Neural progenitor cell (in vitro differentiated cells): Measurements from ENCODE around the gene MED27. TPM values are rescaled to one million over a fixed set of nuclear protein-coding genes. Genes with fewer than 3 reads are reported as not detected.
"Not testable (repeated sequence)": the region's sequence is repeated elsewhere in the genome, so short reads cannot be mapped to it uniquely, and the experiment has no call there.

Source experiments
- DNase-seq: peaks from one replicate; pipeline ENCODE4 v3.0.0-alpha.2; 2016; ENCODE audit warnings: low spot score
- H2AFZ ChIP-seq: fragments of 200-600 bp; sonication (generic); replicated peaks from 2 replicates; pipeline ENCODE4 v1.6.1; 2016; ENCODE audit warnings: antibody characterized with exemption
- H3F3A ChIP-seq: fragments of 200-600 bp; sonication (generic); 2 replicates; pipeline ENCODE4 v1.6.1; 2016; ENCODE audit warnings: antibody characterized with exemption, low read depth
- H3K27ac ChIP-seq: fragments of 200-600 bp; sonication (generic); 2 replicates; pipeline ENCODE4 v1.5.1; 2016; ENCODE audit warnings: mild to moderate bottlenecking
- H3K27me3 ChIP-seq: fragments of 200-600 bp; sonication (generic); 2 replicates; pipeline ENCODE4 v1.6.1; 2016; ENCODE audit warnings: mild to moderate bottlenecking, moderate library complexity
- H3K36me3 ChIP-seq: fragments of 200-600 bp; sonication (generic); 2 replicates; pipeline ENCODE4 v1.5.1; 2016
- H3K4me1 ChIP-seq: fragments of 200-600 bp; sonication (generic); 2 replicates; pipeline ENCODE4 v1.6.1; 2016; ENCODE audit warnings: mixed run types
- H3K4me2 ChIP-seq: fragments of 200-600 bp; sonication (generic); 2 replicates; pipeline ENCODE4 v1.6.1; 2016
- H3K4me3 ChIP-seq: fragments of 200-600 bp; sonication (generic); 2 replicates; pipeline ENCODE4 v1.5.1; 2016
- H3K79me2 ChIP-seq: fragments of 200-600 bp; sonication (generic); 2 replicates; pipeline ENCODE4 v1.6.1; 2016; ENCODE audit warnings: low read depth
- H3K9ac ChIP-seq: fragments of 200-600 bp; sonication (generic); 2 replicates; pipeline ENCODE4 v1.6.1; 2016
- H3K9me3 ChIP-seq: fragments of 200-600 bp; sonication (generic); 2 replicates; pipeline ENCODE4 v1.5.1; 2016; ENCODE audit warnings: low read depth
- H4K20me1 ChIP-seq: fragments of 200-600 bp; sonication (generic); 2 replicates; pipeline ENCODE4 v1.6.1; 2016; ENCODE audit warnings: low read depth
- H3K27ac Mint-ChIP-seq: 3 replicates; pipeline ENCODE4 v1.8.0; 2021; ENCODE audit warnings: mixed read lengths
- H3K27me3 Mint-ChIP-seq: 2 replicates; pipeline ENCODE4 v1.8.0; 2022; ENCODE audit warnings: low read depth, mild to moderate bottlenecking, inconsistent platforms, moderate library complexity, mixed read lengths; ENCODE audit not compliant: insufficient read depth
- H3K36me3 Mint-ChIP-seq: 3 replicates; pipeline ENCODE4 v1.8.0; 2021; ENCODE audit warnings: mixed read lengths
- H3K4me1 Mint-ChIP-seq: 3 replicates; pipeline ENCODE4 v1.8.0; 2021; ENCODE audit warnings: mixed read lengths
- H3K4me3 Mint-ChIP-seq: 3 replicates; pipeline ENCODE4 v1.8.0; 2021; ENCODE audit warnings: mild to moderate bottlenecking, moderate library complexity, mixed read lengths
- H3K9me3 Mint-ChIP-seq: 3 replicates; pipeline ENCODE4 v1.8.0; 2020; ENCODE audit warnings: mixed read lengths
- CTCF ChIP-seq: fragments of 200-600 bp; sonication (generic); IDR thresholded peaks from 2 replicates; pipeline ENCODE4 v1.5.1; 2017; ENCODE audit warnings: antibody characterized with exemption, mild to moderate bottlenecking
- EZH2 ChIP-seq: fragments of 200-600 bp; sonication (generic); IDR thresholded peaks from 2 replicates; pipeline ENCODE4 v1.6.1; 2017; ENCODE audit warnings: antibody characterized with exemption, mild to moderate bottlenecking, moderate library complexity
- EZH2phosphoT487 ChIP-seq: fragments of 200-600 bp; sonication (generic); IDR thresholded peaks from 2 replicates; pipeline ENCODE4 v1.6.1; 2017; ENCODE audit warnings: antibody characterized with exemption
- total RNA-seq: library from RNA; depleted of rRNA; stranded (reverse); fragments of >200 nt; gene quantifications from 2 replicates; pipeline ENCODE4 v1.2.3, GENCODE V29; 2015; ENCODE audit warnings: low replicate concordance

Gene MED27
- total RNA-seq, 1 donor from 2014 or later, result 15.1 TPM

- Histone ChIP-seq H3K4me1 (peaks cover 10% of the 10 kb centered on the region), H3K4me2 (no peak overlapping the region), H3K9ac (no peak overlapping the region), H3K4me3 (no peak overlapping the region), H3F3A (no peaks in the 10 kb centered on the region), H2AFZ (no peak overlapping the region), H3K79me2 (peaks cover 10% of the 10 kb centered on the region), H3K27ac (no peak overlapping the region), H3K27me3 (no peaks in the 10 kb centered on the region), H4K20me1 (peaks cover 20% of the 10 kb centered on the region), H3K36me3 (no peaks in the 10 kb centered on the region), H3K9me3 (no peaks in the 10 kb centered on the region)
- Mint-ChIP-seq H3K27ac (no peak overlapping the region), H3K4me3 (no peak overlapping the region), H3K4me1 (peaks cover 10% of the 10 kb centered on the region), H3K9me3 (no peaks in the 10 kb centered on the region), H3K36me3 (peaks cover 6% of the 10 kb centered on the region), H3K27me3 (no peaks in the 10 kb centered on the region)
- TF ChIP-seq CTCF (no peak), EZH2phosphoT487 (no peak), EZH2 (no peak)
- no peak for DNase-seq
Measured at GRCh38 chr9:132011896-132012295, 67.8 kb downstream of the MED27 start.

- DNase-seq, result no peak
- Histone ChIP-seq H3K79me2 (peaks cover 10% of the 10 kb centered on the region), H3K4me3 (no peak overlapping the region), H4K20me1 (peaks cover 19% of the 10 kb centered on the region), H3F3A (no peaks in the 10 kb centered on the region), H3K9me3 (no peaks in the 10 kb centered on the region), H3K4me1 (peaks cover 13% of the 10 kb centered on the region), H3K9ac (no peak overlapping the region), H3K27ac (no peak overlapping the region), H3K4me2 (no peak overlapping the region), H2AFZ (no peak overlapping the region), H3K36me3 (no peaks in the 10 kb centered on the region), H3K27me3 (no peaks in the 10 kb centered on the region)
- H3K4me3 Mint-ChIP-seq, result no peak overlapping the region
- no peaks in the 10 kb centered on the region for H3K9me3 Mint-ChIP-seq
- no peaks in the 10 kb centered on the region for H3K27me3 Mint-ChIP-seq
- H3K27ac Mint-ChIP-seq, result no peak overlapping the region
- H3K36me3 Mint-ChIP-seq, result peaks cover 6% of the 10 kb centered on the region
- peaks cover 10% of the 10 kb centered on the region for H3K4me1 Mint-ChIP-seq
- TF ChIP-seq CTCF (no peak), EZH2 (no peak), EZH2phosphoT487 (no peak)
Measured at GRCh38 chr9:132011309-132011708, 68.4 kb downstream of the MED27 start.

- H3K27me3 Mint-ChIP-seq, H3K4me1 Mint-ChIP-seq, H2AFZ ChIP-seq, H3K9me3 Mint-ChIP-seq, H3K4me2 ChIP-seq, H3K27ac ChIP-seq, H3K4me3 Mint-ChIP-seq, H3F3A ChIP-seq, H3K27ac Mint-ChIP-seq, H3K9me3 ChIP-seq, DNase-seq, H3K36me3 ChIP-seq, H3K36me3 Mint-ChIP-seq, H3K27me3 ChIP-seq, H3K9ac ChIP-seq, H3K79me2 ChIP-seq, H3K4me3 ChIP-seq: not testable (repeated sequence)
- H3K4me1 ChIP-seq, result peaks cover 13% of the 10 kb centered on the region
- peaks cover 19% of the 10 kb centered on the region for H4K20me1 ChIP-seq
Measured at GRCh38 chr9:132010201-132010600, 69.5 kb downstream of the MED27 start.

- Histone ChIP-seq H3K27ac (no peak overlapping the region), H4K20me1 (peaks cover 19% of the 10 kb centered on the region), H3K4me3 (no peak overlapping the region), H3K4me1 (peaks cover 13% of the 10 kb centered on the region), H3K4me2 (no peak overlapping the region), H3K9me3 (no peaks in the 10 kb centered on the region), H3K79me2 (no peaks in the 10 kb centered on the region), H3K27me3 (no peaks in the 10 kb centered on the region), H2AFZ (no peak overlapping the region), H3K36me3 (no peaks in the 10 kb centered on the region), H3K9ac (no peak overlapping the region), H3F3A (no peaks in the 10 kb centered on the region)
- TF ChIP-seq CTCF (no peak), EZH2phosphoT487 (no peak), EZH2 (no peak)
- DNase-seq, result no peak
- H3K36me3 Mint-ChIP-seq, result peaks cover 6% of the 10 kb centered on the region
- no peaks in the 10 kb centered on the region for H3K9me3 Mint-ChIP-seq
- no peak overlapping the region for H3K4me3 Mint-ChIP-seq
- no peak overlapping the region for H3K27ac Mint-ChIP-seq
- no peaks in the 10 kb centered on the region for H3K27me3 Mint-ChIP-seq
- peaks cover 14% of the 10 kb centered on the region for H3K4me1 Mint-ChIP-seq
Measured at GRCh38 chr9:132008855-132009812, 70.5 kb downstream of the MED27 start.
